GM18909 (cell line): ENCODE measurements around the gene NTRK3.

ENCODE experiments used
- ATAC-seq: cut with Tn5 transposase; IDR thresholded peaks from one replicate; pipeline ENCODE4 v1.9.1; 2021; ENCODE audit warnings: mild to moderate bottlenecking; ENCODE audit not compliant: unreplicated experiment, poor library complexity

The NTRK3 gene

DNA sequence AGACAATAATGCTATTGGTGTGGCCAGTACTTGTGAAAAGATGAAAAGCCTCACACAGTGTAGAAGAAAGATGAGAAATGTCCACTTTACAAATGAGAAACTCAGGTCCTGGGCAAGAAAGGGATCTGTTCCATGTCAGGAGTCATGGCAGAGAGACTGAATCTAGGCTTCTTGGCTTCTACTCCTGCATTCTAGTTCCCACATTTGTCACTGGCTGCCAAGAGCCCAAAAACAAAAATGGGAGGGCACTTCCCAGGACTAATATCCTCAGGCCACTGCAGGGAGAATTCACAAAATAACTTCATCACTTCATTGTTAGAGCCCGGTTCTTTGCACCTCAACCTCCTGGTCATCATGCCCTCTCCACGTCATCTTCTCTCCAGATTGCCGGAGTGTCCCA lies 337.5 kb downstream of the NTRK3 start:
- ATAC-seq, result no peak

GRCh38 chr15:87917480-87917879 lies 339.1 kb downstream of the NTRK3 start:
- no peak for ATAC-seq

GRCh38 chr15:87916208-87916607 lies 340.3 kb downstream of the NTRK3 start:
- no peak for ATAC-seq

- no peak for ATAC-seq
Observed at GRCh38 chr15:87910301-87910700, 346.2 kb downstream of the NTRK3 start.

GRCh38 chr15:87907676-87908446 lies 348.7 kb downstream of the NTRK3 start:
- no peak for ATAC-seq

DNA sequence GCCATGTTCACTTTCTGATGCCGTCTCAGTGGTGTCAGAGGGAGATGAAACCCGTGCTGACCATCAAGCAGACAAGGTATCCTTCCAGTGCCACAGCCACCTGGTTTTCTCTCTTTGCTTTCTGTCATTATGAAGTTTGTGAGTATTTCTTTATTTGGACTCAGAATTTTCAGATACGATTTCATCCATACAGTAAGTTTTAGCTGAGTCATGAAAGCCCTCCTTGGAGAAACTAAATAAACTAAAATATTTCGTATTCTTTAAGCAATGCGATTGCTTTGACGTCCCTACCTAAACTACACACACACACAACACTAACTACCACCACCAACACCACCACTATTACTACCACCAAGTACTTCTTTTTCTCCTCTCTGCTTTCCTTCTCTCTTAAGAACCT lies 350.1 kb downstream of the NTRK3 start:
- ATAC-seq, result no peak

DNA sequence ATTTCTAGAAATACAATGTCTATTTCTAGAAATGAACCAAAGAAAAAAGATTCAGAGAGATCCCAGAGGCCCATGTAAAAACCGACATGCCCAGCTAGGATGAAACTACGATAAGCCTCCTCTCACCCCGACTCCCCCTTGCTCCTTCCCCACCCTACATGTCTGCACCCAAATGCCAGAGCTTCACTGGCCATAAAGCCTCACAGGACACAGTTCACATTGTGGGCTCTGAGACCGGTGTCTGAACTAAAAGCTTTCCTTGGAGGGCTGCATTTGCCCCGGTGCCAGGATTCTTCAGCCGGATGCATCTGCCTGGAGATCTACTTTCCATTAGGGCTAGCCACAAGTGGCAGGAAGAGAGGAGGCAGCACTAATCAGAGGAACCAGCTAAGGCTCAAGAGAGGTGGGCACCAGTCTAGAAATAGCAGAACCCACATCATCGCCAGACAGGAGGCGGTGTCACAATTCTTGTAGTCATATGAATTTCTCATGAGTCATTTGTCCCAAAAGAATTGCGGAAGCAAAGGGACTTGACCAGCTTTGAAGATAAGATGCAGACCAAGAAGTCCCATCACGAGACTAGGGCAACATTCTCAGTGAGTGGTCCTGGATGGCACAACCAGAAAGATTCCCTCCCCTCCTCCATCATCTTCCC lies 353.6 kb downstream of the NTRK3 start:
- no peak for ATAC-seq

DNA sequence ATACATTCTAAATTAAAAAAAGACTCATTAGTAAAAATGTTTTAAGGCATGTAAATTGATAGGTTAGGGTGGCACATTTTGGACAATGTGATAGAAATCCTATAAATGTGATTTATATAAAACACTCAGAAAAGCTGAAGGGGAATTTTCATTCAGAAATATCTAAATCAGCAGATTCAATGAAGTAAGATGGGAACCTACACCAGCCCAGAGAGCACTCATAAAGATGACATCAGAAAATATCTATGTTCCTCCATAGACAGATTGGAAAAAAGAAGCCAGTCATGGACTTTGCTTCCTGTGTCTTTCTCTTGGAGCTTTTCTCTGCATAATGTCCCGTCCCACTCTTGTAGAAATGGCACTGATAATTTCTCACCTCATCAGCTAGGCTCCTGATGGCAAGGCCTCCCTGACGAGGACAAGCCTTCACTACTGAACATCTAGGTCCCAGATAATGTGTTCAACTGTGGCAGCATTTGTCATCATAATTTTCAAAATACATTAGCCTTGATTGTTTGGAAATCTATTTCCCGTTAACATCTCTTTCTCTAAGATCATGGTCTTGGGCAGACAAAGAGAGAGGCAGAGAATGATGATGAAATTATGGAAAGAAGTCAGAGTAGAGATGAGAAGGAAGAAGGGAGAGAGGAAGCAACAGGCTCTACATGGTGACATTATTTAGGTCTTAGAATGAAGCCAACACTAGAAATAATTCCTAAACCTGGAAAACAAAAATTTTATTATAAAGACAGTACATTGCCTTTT lies 354.4 kb downstream of the NTRK3 start:
- no peak for ATAC-seq

GRCh38 chr15:87901008-87901407 lies 355.5 kb downstream of the NTRK3 start:
- ATAC-seq, result no peak

GRCh38 chr15:87896936-87897335 lies 359.6 kb downstream of the NTRK3 start:
- ATAC-seq, result no peak

DNA sequence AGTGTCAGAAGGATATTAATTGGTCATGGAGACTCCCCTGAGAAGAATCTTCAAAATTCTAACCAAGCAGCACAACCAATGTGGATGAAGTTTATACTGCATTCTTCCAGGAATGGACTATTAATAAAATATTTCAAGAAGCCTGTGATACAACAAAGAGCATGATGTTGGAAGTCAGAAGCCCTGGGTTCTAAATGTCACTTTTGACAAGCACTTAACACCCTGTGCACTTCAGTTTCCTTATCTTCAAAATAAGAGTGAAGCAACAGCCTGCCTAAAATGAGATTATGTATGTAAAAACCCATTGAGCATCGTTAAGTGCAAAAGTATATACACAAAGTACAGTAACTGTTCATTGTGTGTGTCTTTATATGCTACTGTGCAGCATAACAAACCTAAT lies 369.4 kb downstream of the NTRK3 start:
- no peak for ATAC-seq

DNA sequence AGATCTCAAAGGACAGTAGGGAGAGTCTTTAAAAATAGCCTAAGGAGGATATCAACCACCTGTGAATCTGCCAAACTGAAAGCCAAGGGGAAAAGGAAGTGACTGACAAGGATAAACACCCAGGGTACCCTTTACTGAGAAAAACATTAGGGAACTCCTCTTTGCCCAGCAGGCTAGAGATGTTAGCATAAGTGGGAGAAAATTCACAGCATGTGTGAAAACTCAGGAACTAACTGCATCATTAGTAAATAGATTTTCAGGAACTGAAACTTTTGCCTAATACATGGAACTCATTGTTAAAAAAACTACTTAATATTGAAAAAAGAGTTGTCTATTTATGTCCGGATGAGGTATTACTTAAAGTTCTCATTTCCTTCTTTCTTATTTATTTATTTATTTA lies 375.5 kb downstream of the NTRK3 start:
- no peak for ATAC-seq

DNA sequence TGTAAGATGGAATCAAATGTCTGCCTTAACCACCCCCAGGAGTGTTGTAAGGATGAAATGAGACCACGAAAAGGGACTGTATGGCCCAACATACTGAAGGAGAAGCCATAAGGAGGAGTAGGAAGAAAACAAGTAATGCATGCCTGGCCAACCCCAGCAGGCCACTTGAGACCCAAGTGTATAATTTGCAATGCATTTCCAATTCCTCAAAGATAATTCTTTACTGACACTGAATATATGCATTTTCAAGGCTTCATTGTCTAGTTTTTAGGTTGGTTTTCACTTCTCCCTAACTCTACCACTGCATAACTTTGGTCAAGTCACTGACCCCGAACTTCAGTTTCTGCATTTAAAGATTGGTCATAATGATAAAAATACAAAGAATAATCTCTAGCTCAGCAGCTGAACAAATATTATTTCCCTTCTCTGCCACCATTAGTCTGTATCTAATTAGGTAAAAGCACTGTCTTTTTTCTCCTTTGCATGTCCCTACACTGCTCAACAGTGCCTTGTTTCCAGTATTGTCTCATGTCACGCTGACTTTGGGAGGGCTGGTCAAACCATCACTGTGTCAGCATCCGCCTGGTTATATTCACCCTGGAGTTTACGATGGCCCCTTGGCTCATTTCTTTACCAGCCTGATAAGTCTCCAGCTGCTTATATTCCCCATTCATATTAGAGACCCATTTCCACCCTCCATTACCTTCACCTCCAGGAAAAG lies 378.6 kb downstream of the NTRK3 start:
- ATAC-seq, result no peak

GRCh38 chr15:87877114-87877810 lies 379.3 kb downstream of the NTRK3 start:
- no peak for ATAC-seq

DNA sequence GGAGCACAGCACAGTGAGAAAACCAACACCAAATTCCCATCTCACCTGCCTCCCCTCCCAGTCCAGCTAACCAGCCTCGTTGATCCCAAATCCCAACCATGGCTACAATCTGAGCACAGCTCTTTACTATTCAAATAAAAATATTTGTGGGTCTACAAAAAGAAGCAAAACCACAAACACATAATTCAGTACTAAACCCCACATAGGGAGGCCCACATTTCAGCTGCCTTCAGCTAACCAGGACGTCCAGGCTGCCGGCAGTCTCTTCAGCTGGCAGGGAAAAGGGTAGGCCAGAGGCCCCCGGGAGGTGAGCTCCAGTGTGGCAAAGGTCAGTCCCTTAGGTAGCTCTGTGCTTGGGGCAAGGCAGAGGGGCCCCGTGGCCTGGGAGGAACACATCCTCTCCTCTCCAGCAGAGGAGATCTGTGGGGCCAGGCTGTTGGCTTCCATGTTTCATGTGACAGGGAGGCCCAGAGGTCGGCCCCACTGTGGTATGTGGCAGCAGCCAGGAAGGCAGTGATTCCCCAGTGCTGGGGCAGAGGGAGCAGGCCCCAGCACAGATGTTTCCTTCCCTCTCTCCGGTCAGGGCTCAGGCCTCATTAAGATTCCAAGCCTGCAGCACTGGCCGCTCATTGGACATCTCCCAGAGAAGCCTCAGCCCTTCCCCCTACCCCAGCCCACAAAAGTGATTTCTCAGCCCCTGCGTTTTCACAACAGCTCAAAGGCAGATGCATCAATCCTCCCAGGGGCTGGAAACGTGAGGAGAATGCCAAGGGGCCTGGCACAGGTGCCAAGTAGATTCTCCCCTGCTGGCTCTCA lies 381.4 kb downstream of the NTRK3 start:
- no peak for ATAC-seq

GRCh38 chr15:87873516-87873915 lies 383.0 kb downstream of the NTRK3 start:
- no peak for ATAC-seq

- no peak for ATAC-seq
Observed at GRCh38 chr15:87871731-87872320, 384.7 kb downstream of the NTRK3 start.

- ATAC-seq, result no peak
Observed at GRCh38 chr15:87871258-87871681, 385.3 kb downstream of the NTRK3 start.

- no peak for ATAC-seq
Observed at GRCh38 chr15:87866961-87867360, 389.6 kb downstream of the NTRK3 start.
